ENCODE measurements around the gene VPS51. TPM values are rescaled to one million over a fixed set of nuclear protein-coding genes. Genes with fewer than 3 reads are reported as not detected.
"Not testable (repeated sequence)": the region's sequence is repeated elsewhere in the genome, so short reads cannot be mapped to it uniquely, and the experiment has no call there.

VPS51 gene
- total and polyA plus RNA-seq, 4 donors: 69.6 to 164 (median 124) TPM

- 88 to 90% methylated on average over 18 of the region's 18 CpGs for WGBS, 2 donors
- H3K27me3 ChIP-seq (ENCODE audit: control insufficient read depth in 3 of 3, insufficient read depth in 3 of 3, low read length in 2 of 3): no peaks in the 10 kb centered on the region
- DNase-seq: peak in 1 of 3 donors; percentile 27
- H3K36me3 ChIP-seq (ENCODE audit: control insufficient read depth in 4 of 4, insufficient read depth in 4 of 4, low read length in 4 of 4): peaks cover 13 to 32% (median 20%) of the 10 kb centered on the region in 4 donors
- no peaks in the 10 kb centered on the region for H3K9me3 ChIP-seq (ENCODE audit: control insufficient read depth in 4 of 4, insufficient read depth in 3 of 4, low read length in 3 of 4)
- no peak overlapping the region for H3K9ac ChIP-seq (ENCODE audit: insufficient read depth in 1 of 2, low read length in 2 of 2)
- no peak overlapping the region for H3K4me3 ChIP-seq
- no peak for ATAC-seq (ENCODE audit: insufficient read depth, low FRiP score)
- H3K4me1 ChIP-seq (ENCODE audit: control insufficient read depth in 5 of 5, insufficient read depth in 5 of 5, low read length in 5 of 5): peaks cover 5 to 31% (median 11%) of the 10 kb centered on the region in 5 donors
- TF ChIP-seq CTCF (IDR thresholded peaks at IDR 0.05; ENCODE audit: control extremely low read depth, extremely low read depth): no peak
- no peak overlapping the region for H3K27ac ChIP-seq (ENCODE audit: low read depth in 1 of 2, low read length in 1 of 2)
Observed at GRCh38 chr11:65118097-65118837, 22.3 kb downstream of the VPS51 start.

- H3K27ac ChIP-seq (ENCODE audit: low read depth in 1 of 2, low read length in 1 of 2); H3K27me3 ChIP-seq (ENCODE audit: control insufficient read depth in 3 of 3, insufficient read depth in 3 of 3, low read length in 2 of 3); H3K9me3 ChIP-seq (ENCODE audit: control insufficient read depth in 4 of 4, insufficient read depth in 3 of 4, low read length in 3 of 4); ATAC-seq (ENCODE audit: insufficient read depth, low FRiP score); DNase-seq; H3K4me3 ChIP-seq: not testable (repeated sequence)
- H3K9ac ChIP-seq (ENCODE audit: insufficient read depth in 1 of 2, low read length in 2 of 2): peak overlapping the region in 1 of 2 donors; percentile 28
- WGBS, 2 donors: 89 to 94% methylated on average over 18 of the region's 18 CpGs
- peaks cover 0 to 27% (median 12%) of the 10 kb centered on the region in 5 donors for H3K4me1 ChIP-seq (ENCODE audit: control insufficient read depth in 5 of 5, insufficient read depth in 5 of 5, low read length in 5 of 5)
- peaks cover 13 to 32% (median 20%) of the 10 kb centered on the region in 4 donors for H3K36me3 ChIP-seq (ENCODE audit: control insufficient read depth in 4 of 4, insufficient read depth in 4 of 4, low read length in 4 of 4)
Observed at GRCh38 chr11:65118891-65119669, 23.1 kb downstream of the VPS51 start.

- ATAC-seq (ENCODE audit: insufficient read depth, low FRiP score) (no peak), DNase-seq (no peak)
- Histone ChIP-seq H3K27ac (ENCODE audit: low read depth in 1 of 2, low read length in 1 of 2) (no peak overlapping the region), H3K4me3 (no peak overlapping the region), H3K4me1 (ENCODE audit: control insufficient read depth in 5 of 5, insufficient read depth in 5 of 5, low read length in 5 of 5) (peaks cover 0 to 27% (median 12%) of the 10 kb centered on the region in 5 donors), H3K9me3 (ENCODE audit: control insufficient read depth in 4 of 4, insufficient read depth in 3 of 4, low read length in 3 of 4) (no peaks in the 10 kb centered on the region), H3K27me3 (ENCODE audit: control insufficient read depth in 3 of 3, insufficient read depth in 3 of 3, low read length in 2 of 3) (no peaks in the 10 kb centered on the region), H3K36me3 (ENCODE audit: control insufficient read depth in 4 of 4, insufficient read depth in 4 of 4, low read length in 4 of 4) (peaks cover 14 to 32% (median 22%) of the 10 kb centered on the region in 4 donors), H3K9ac (ENCODE audit: insufficient read depth in 1 of 2, low read length in 2 of 2) (no peak overlapping the region)
- TF ChIP-seq CTCF (IDR thresholded peaks at IDR 0.05; ENCODE audit: control extremely low read depth, extremely low read depth): no peak
Observed at GRCh38 chr11:65119670-65119995, 23.6 kb downstream of the VPS51 start.

- 86 to 100% methylated on average over 3 of the region's 3 CpGs for WGBS, 2 donors
- ATAC-seq (ENCODE audit: insufficient read depth, low FRiP score): no peak
- Histone ChIP-seq H3K27ac (ENCODE audit: low read depth in 1 of 2, low read length in 1 of 2) (peak overlapping the region; percentile 30 to 92), H3K4me3 (no peak overlapping the region), H3K36me3 (ENCODE audit: control insufficient read depth in 4 of 4, insufficient read depth in 4 of 4, low read length in 4 of 4) (peaks cover 15 to 43% (median 28%) of the 10 kb centered on the region in 4 donors), H3K9me3 (ENCODE audit: control insufficient read depth in 4 of 4, insufficient read depth in 3 of 4, low read length in 3 of 4) (no peaks in the 10 kb centered on the region), H3K9ac (ENCODE audit: insufficient read depth in 1 of 2, low read length in 2 of 2) (peak overlapping the region in 1 of 2 donors; percentile 94), H3K4me1 (ENCODE audit: control insufficient read depth in 5 of 5, insufficient read depth in 5 of 5, low read length in 5 of 5) (peaks cover 0 to 27% (median 10%) of the 10 kb centered on the region in 5 donors), H3K27me3 (ENCODE audit: control insufficient read depth in 3 of 3, insufficient read depth in 3 of 3, low read length in 2 of 3) (no peaks in the 10 kb centered on the region)
- no peak for DNase-seq
- no peak for TF ChIP-seq CTCF (IDR thresholded peaks at IDR 0.05; ENCODE audit: control extremely low read depth, extremely low read depth)
Observed at GRCh38 chr11:65120831-65121230, 24.8 kb downstream of the VPS51 start.

All from lung (tissue), 12 donors.